B cell (primary cell): ENCODE measurements around the gene INPP4A.

Experiments
- EZH2 ChIP-seq: IDR thresholded peaks from 2 replicates; pipeline ENCODE4 v1.6.1; 2012; ENCODE audit warnings: borderline replicate concordance, low read depth, mild to moderate bottlenecking, moderate library complexity, low read length; ENCODE audit not compliant: insufficient read depth, poor library complexity, severe bottlenecking
- TF ChIP-seq, protein P1 (sequence below): fragments of 200-600 bp; IDR thresholded peaks from one replicate; pipeline ENCODE4 v1.8.0; 2022; ENCODE audit warnings: antibody characterized with exemption, mild to moderate bottlenecking

GRCh38 chr2:98479959-98480524 is 35.4 kb downstream of the INPP4A start:
- TF ChIP-seq, protein P1, sequence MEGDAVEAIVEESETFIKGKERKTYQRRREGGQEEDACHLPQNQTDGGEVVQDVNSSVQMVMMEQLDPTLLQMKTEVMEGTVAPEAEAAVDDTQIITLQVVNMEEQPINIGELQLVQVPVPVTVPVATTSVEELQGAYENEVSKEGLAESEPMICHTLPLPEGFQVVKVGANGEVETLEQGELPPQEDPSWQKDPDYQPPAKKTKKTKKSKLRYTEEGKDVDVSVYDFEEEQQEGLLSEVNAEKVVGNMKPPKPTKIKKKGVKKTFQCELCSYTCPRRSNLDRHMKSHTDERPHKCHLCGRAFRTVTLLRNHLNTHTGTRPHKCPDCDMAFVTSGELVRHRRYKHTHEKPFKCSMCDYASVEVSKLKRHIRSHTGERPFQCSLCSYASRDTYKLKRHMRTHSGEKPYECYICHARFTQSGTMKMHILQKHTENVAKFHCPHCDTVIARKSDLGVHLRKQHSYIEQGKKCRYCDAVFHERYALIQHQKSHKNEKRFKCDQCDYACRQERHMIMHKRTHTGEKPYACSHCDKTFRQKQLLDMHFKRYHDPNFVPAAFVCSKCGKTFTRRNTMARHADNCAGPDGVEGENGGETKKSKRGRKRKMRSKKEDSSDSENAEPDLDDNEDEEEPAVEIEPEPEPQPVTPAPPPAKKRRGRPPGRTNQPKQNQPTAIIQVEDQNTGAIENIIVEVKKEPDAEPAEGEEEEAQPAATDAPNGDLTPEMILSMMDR = no peak
- no peak for TF ChIP-seq EZH2
